RWPE2 (cell line): ENCODE results near the gene DUSP16.

ENCODE experiments used
- ATAC-seq: fragments of 200-7000 bp; cut with Tn5 transposase; 3 replicates; pipeline ENCODE4 v1.9.1; 2021; ENCODE audit warnings: low read depth
- DNase-seq: peaks from one replicate; pipeline ENCODE4 v3.0.0-alpha.2; 2020; ENCODE audit warnings: low spot score
- H3K27ac ChIP-seq: fragments of 450-650 bp; 2 replicates; pipeline ENCODE4 v1.5.1; 2017; ENCODE audit warnings: mild to moderate bottlenecking; ENCODE audit not compliant: poor library complexity, severe bottlenecking
- H3K27me3 ChIP-seq: fragments of 250-450 bp; sonication (Bioruptor Pico); 2 replicates; pipeline ENCODE4 v1.5.1; 2021; ENCODE audit warnings: mild to moderate bottlenecking, moderate library complexity; ENCODE audit not compliant: insufficient read depth, poor library complexity, severe bottlenecking
- H3K36me3 ChIP-seq: fragments of 250-450 bp; sonication (Bioruptor Pico); 2 replicates; pipeline ENCODE4 v1.5.1; 2020; ENCODE audit warnings: low read depth, mild to moderate bottlenecking, moderate library complexity
- H3K4me1 ChIP-seq: fragments of 250-450 bp; sonication (Bioruptor Pico); 2 replicates; pipeline ENCODE4 v1.5.1; 2021; ENCODE audit warnings: mild to moderate bottlenecking, moderate library complexity; ENCODE audit not compliant: insufficient read depth, poor library complexity, severe bottlenecking
- H3K4me3 ChIP-seq: fragments of 250-450 bp; sonication (Bioruptor Pico); 2 replicates; pipeline ENCODE4 v1.5.1; 2021; ENCODE audit warnings: mild to moderate bottlenecking, moderate library complexity; ENCODE audit not compliant: severe bottlenecking
- H3K9me3 ChIP-seq: fragments of 250-450 bp; sonication (Bioruptor Pico); 2 replicates; pipeline ENCODE4 v1.5.1; 2021; ENCODE audit warnings: mild to moderate bottlenecking, moderate library complexity; ENCODE audit not compliant: severe bottlenecking
- TF ChIP-seq, protein P1 (sequence below): fragments of 450-650 bp; IDR thresholded peaks from one replicate; pipeline ENCODE4 v1.5.1; 2017; ENCODE audit warnings: mild to moderate bottlenecking, moderate library complexity; ENCODE audit not compliant: poor library complexity, severe bottlenecking

DUSP16 gene

GRCh38 chr12:12508612-12509011 is 54.1 kb downstream of the DUSP16 start:
- ATAC-seq, result no peak
- TF ChIP-seq, protein P1, sequence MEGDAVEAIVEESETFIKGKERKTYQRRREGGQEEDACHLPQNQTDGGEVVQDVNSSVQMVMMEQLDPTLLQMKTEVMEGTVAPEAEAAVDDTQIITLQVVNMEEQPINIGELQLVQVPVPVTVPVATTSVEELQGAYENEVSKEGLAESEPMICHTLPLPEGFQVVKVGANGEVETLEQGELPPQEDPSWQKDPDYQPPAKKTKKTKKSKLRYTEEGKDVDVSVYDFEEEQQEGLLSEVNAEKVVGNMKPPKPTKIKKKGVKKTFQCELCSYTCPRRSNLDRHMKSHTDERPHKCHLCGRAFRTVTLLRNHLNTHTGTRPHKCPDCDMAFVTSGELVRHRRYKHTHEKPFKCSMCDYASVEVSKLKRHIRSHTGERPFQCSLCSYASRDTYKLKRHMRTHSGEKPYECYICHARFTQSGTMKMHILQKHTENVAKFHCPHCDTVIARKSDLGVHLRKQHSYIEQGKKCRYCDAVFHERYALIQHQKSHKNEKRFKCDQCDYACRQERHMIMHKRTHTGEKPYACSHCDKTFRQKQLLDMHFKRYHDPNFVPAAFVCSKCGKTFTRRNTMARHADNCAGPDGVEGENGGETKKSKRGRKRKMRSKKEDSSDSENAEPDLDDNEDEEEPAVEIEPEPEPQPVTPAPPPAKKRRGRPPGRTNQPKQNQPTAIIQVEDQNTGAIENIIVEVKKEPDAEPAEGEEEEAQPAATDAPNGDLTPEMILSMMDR, result no peak
- no peak for DNase-seq

DNA sequence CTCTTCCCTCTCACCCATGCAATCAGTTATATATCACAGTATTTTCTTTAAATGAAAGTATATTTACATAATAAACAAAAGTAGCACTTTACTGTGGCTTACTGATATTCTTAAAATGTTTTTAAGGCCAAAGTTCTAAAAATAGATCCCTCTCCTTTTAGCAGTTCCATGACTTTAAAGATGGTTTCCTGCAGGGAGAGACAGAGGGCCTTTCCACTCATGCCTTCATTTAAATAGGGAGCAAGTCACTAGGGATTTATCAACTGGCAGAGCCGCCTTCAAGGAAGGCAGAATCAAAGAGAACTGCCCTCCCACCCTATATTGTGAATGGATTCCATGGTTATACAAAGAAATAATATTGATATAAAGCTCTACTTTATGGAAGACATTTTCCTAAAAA is 55.5 kb downstream of the DUSP16 start:
- no peaks in the 10 kb centered on the region for H3K9me3 ChIP-seq
- TF ChIP-seq, protein P1, result no peak
- DNase-seq, result no peak
- H3K27me3 ChIP-seq, result no peaks in the 10 kb centered on the region
- H3K36me3 ChIP-seq, result no peaks in the 10 kb centered on the region
- ATAC-seq, result no peak
- no peak overlapping the region for H3K4me3 ChIP-seq
- H3K27ac ChIP-seq, result no peak overlapping the region
- H3K4me1 ChIP-seq, result peaks cover 9% of the 10 kb centered on the region

More at GRCh38 chr12:12508612-12509011, 54.1 kb downstream of the DUSP16 start:
- peak overlapping the region; percentile 75 for H3K27ac ChIP-seq
- no peaks in the 10 kb centered on the region for H3K27me3 ChIP-seq
- H3K9me3 ChIP-seq, result no peaks in the 10 kb centered on the region
- no peak overlapping the region for H3K4me3 ChIP-seq
- peaks cover 9% of the 10 kb centered on the region for H3K4me1 ChIP-seq
- no peaks in the 10 kb centered on the region for H3K36me3 ChIP-seq

DNA sequence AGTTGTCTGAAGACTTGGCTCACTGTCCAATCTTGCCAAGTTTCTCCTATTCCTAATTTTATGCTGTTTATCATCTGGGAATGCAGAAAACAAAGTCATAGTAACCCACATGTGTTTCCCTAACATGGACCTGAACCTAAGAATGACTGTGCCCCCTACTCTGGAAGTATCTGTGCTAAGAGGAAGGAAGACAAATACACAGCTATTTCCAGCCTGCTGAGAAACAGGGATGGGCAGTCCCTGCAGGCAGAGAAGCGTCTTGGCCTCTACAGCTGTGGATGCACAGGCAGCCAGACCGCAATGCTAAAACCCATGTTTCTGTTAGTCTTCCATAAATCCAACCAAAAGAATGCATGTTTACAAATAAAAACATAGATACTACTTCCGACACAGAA is 56.2 kb downstream of the DUSP16 start:
- H3K9me3 ChIP-seq, result no peaks in the 10 kb centered on the region
- no peak overlapping the region for H3K4me3 ChIP-seq
- no peaks in the 10 kb centered on the region for H3K36me3 ChIP-seq
- no peaks in the 10 kb centered on the region for H3K27me3 ChIP-seq
- H3K4me1 ChIP-seq, result peaks cover 9% of the 10 kb centered on the region
- DNase-seq, result no peak
- no peak overlapping the region for H3K27ac ChIP-seq
- TF ChIP-seq, protein P1, result no peak
- no peak for ATAC-seq

- H3K9me3 ChIP-seq, result no peaks in the 10 kb centered on the region
- no peak for DNase-seq
- peaks cover 6% of the 10 kb centered on the region for H3K4me1 ChIP-seq
- TF ChIP-seq, protein P1, result no peak
- H3K4me3 ChIP-seq, result no peak overlapping the region
- no peak for ATAC-seq
- H3K27me3 ChIP-seq, result no peaks in the 10 kb centered on the region
- H3K36me3 ChIP-seq, result no peaks in the 10 kb centered on the region
- H3K27ac ChIP-seq, result no peak overlapping the region
Measured at GRCh38 chr12:12505544-12506495, 56.8 kb downstream of the DUSP16 start.
